HL-60 (cell line): Measurements from ENCODE around the gene LRRC8D.

ENCODE experiments used
- CTCF ChIP-seq: IDR thresholded peaks from one replicate; pipeline ENCODE4 v1.5.1; 2011; ENCODE audit warnings: low read length, control low read depth, inconsistent platforms; ENCODE audit not compliant: insufficient read depth
- GABPA ChIP-seq: IDR thresholded peaks from 2 replicates; pipeline ENCODE4 v1.6.1; 2012; ENCODE audit warnings: low read depth
- POLR2AphosphoS5 ChIP-seq: IDR thresholded peaks from 2 replicates; pipeline ENCODE4 v1.6.1; 2012; ENCODE audit warnings: low read depth
- SPI1 ChIP-seq: IDR thresholded peaks from 2 replicates; pipeline ENCODE4 v1.6.1; 2012; ENCODE audit warnings: low read depth, mild to moderate bottlenecking, borderline replicate concordance

GRCh38 chr1:89833183-89834082 lies 12.6 kb downstream of the LRRC8D start:
- no peak for TF ChIP-seq GABPA
- no peak for TF ChIP-seq CTCF
- TF ChIP-seq POLR2AphosphoS5: no peak
- TF ChIP-seq SPI1: no peak
